HG02840 (cell line): ENCODE measurements around the gene CSTPP1.
"Not testable (repeated sequence)": the region's sequence is repeated elsewhere in the genome, so short reads cannot be mapped to it uniquely, and the experiment has no call there.

Experiments
- ATAC-seq: cut with Tn5 transposase; IDR thresholded peaks from one replicate; pipeline ENCODE4 v1.9.1; 2021; ENCODE audit warnings: mild to moderate bottlenecking, moderate library complexity, moderate number of reproducible peaks; ENCODE audit not compliant: unreplicated experiment, low FRiP score

CSTPP1 gene

GRCh38 chr11:47034091-47034490 lies 97.5 kb downstream of the CSTPP1 start:
- ATAC-seq: no peak

- ATAC-seq: no peak
These were observed 98.5 kb downstream of the CSTPP1 start for GRCh38 chr11:47035108-47035507.

GRCh38 chr11:47044119-47044518 lies 107.6 kb downstream of the CSTPP1 start:
- no peak for ATAC-seq

- no peak for ATAC-seq
These were observed 111.4 kb downstream of the CSTPP1 start for GRCh38 chr11:47047972-47048371.

GRCh38 chr11:47050284-47050683 lies 113.7 kb downstream of the CSTPP1 start:
- ATAC-seq: no peak

- no peak for ATAC-seq
These were observed 114.7 kb downstream of the CSTPP1 start for GRCh38 chr11:47051217-47051616.

- no peak for ATAC-seq
These were observed 115.6 kb downstream of the CSTPP1 start for GRCh38 chr11:47052165-47052564.

GRCh38 chr11:47052576-47052975 lies 116.0 kb downstream of the CSTPP1 start:
- no peak for ATAC-seq

GRCh38 chr11:47055534-47055933 lies 119.0 kb downstream of the CSTPP1 start:
- no peak for ATAC-seq

GRCh38 chr11:47056261-47056915 lies 119.8 kb downstream of the CSTPP1 start:
- ATAC-seq: no peak

GRCh38 chr11:47057365-47057764 lies 120.8 kb downstream of the CSTPP1 start:
- ATAC-seq: no peak

- no peak for ATAC-seq
These were observed 124.2 kb downstream of the CSTPP1 start for GRCh38 chr11:47060807-47061206.

- no peak for ATAC-seq
These were observed 125.0 kb downstream of the CSTPP1 start for GRCh38 chr11:47061429-47062178.

- ATAC-seq: no peak
These were observed 126.2 kb downstream of the CSTPP1 start for GRCh38 chr11:47062736-47063135.

- ATAC-seq: no peak
These were observed 130.8 kb downstream of the CSTPP1 start for GRCh38 chr11:47067401-47067800.

GRCh38 chr11:47070769-47071168 lies 134.2 kb downstream of the CSTPP1 start:
- no peak for ATAC-seq

GRCh38 chr11:47071341-47071740 lies 134.8 kb downstream of the CSTPP1 start:
- no peak for ATAC-seq

GRCh38 chr11:47071791-47072261 lies 135.3 kb downstream of the CSTPP1 start:
- ATAC-seq: no peak

GRCh38 chr11:47078751-47079521 lies 142.4 kb downstream of the CSTPP1 start:
- no peak for ATAC-seq

GRCh38 chr11:47080775-47081174 lies 144.2 kb downstream of the CSTPP1 start:
- not testable (repeated sequence) for ATAC-seq

- ATAC-seq: no peak
These were observed 147.4 kb downstream of the CSTPP1 start for GRCh38 chr11:47083913-47084312.
